Testis (tissue), 3 donors: Measurements from ENCODE around the gene MAP1LC3C. TPM values are rescaled to one million over a fixed set of nuclear protein-coding genes. Genes with fewer than 3 reads are reported as not detected.

ENCODE experiments used
- DNase-seq: peaks from one replicate; pipeline ENCODE4 v3.0.0-alpha.2; 2019
- H3K27ac ChIP-seq, 2 donors: fragments of 200-600 bp; sonication (generic); one replicate each; pipeline ENCODE4 v1.5.1; 2019
- H3K27me3 ChIP-seq: fragments of 200-600 bp; sonication (generic); one replicate; pipeline ENCODE4 v1.5.1; 2019
- H3K36me3 ChIP-seq: fragments of 200-600 bp; sonication (generic); one replicate; pipeline ENCODE4 v1.5.1; 2017; ENCODE audit warnings: low read depth; ENCODE audit errors: missing control alignments
- H3K4me1 ChIP-seq: fragments of 200-600 bp; sonication (generic); one replicate; pipeline ENCODE4 v1.5.1; 2019
- H3K4me3 ChIP-seq, 2 donors: fragments of 200-600 bp; sonication (generic); one replicate each; pipeline ENCODE4 v1.5.1; 2017 to 2019
- H3K9me3 ChIP-seq: fragments of 200-600 bp; sonication (generic); one replicate; pipeline ENCODE4 v1.5.1; 2017
- CTCF ChIP-seq, 3 experiments: fragments of 450-650 bp in 2 of 3; fragments of 200-600 bp in 1 of 3; sonication (generic) in 1 of 3; IDR thresholded peaks; one replicate each; pipeline ENCODE4 v1.5.1; 2016 to 2019; ENCODE audit warnings: antibody characterized with exemption in 3 of 3, mild to moderate bottlenecking in 2 of 3, moderate library complexity in 1 of 3
- POLR2A ChIP-seq: fragments of 450-650 bp; IDR thresholded peaks from one replicate; pipeline ENCODE4 v1.6.1; 2017; ENCODE audit warnings: antibody characterized with exemption, mild to moderate bottlenecking, moderate library complexity
- WGBS, 2 donors: methylation state at CpG; one replicate each; pipeline ENCODE4 v1.1.5; 2018; 5-methylcytosine and 5-hydroxymethylcytosine counted together
- intact Hi-C: fragments of 100-400 bp; cut with DNase I; formaldehyde crosslinking; loops from one replicate; pipeline ENCODE4 v1.15.1; 2023; ENCODE audit warnings: low total_unique reads
- polyA plus RNA-seq: library from polyadenylated mRNA; stranded (reverse); fragments of 350-450 nt; fragmentation: Illumina TruSeq; extraction: RNeasy Lipid Tissue Mini Kit (QIAGEN cat#74804); gene quantifications from one replicate; pipeline ENCODE4 v1.2.3, GENCODE V29; 2014; ENCODE audit warnings: low read depth, low replicate concordance; ENCODE audit not compliant: insufficient read depth
- total RNA-seq, 2 donors: library from RNA; depleted of rRNA; stranded (reverse); fragments of >200 nt; gene quantifications; one replicate each; pipeline ENCODE4 v1.2.3, GENCODE V29; 2016

MAP1LC3C gene
- total and polyA plus RNA-seq, 3 donors from 2014 or later, result 0.50 to 0.65 (median 0.63) TPM

GRCh38 chr1:242004751-242005495, 6.0 kb upstream of the MAP1LC3C start:
- H3K36me3 ChIP-seq, result no peaks in the 10 kb centered on the region
- 90 to 96% methylated on average over 5 of the region's 5 CpGs for WGBS, 2 donors
- no peak for DNase-seq
- H3K27ac ChIP-seq, result no peak overlapping the region
- H3K9me3 ChIP-seq, result no peaks in the 10 kb centered on the region
- intact Hi-C loops, result no loop called here
- no peak for TF ChIP-seq POLR2A
- TF ChIP-seq CTCF (IDR thresholded peaks at IDR 0.05), result no peak
- H3K4me1 ChIP-seq, result no peaks in the 10 kb centered on the region
- H3K4me3 ChIP-seq, result no peak overlapping the region
- H3K27me3 ChIP-seq, result no peaks in the 10 kb centered on the region

DNA sequence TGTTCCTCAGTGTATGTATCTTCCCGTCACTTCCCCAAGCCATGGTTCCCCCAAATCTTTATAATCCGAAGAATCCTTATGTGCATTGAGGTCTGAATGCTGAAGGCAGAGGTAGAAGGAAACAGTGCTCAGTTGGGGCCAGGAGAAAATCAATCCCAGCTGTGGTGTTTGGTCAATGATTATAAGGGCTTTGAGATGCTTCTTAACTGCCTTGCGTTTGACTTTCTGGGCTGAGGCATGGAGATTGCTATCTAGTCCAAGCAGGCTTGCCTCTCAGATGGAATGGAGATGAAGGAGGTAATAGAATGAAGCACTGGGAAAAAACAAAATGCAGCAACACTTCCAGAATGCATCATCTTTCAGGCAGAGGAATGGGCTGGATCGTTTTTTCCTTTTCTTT, 3.6 kb upstream of the MAP1LC3C start:
- Histone ChIP-seq H3K4me1 (peaks cover 4% of the 10 kb centered on the region), H3K27ac (no peak overlapping the region), H3K4me3 (no peak overlapping the region), H3K9me3 (no peaks in the 10 kb centered on the region), H3K27me3 (no peaks in the 10 kb centered on the region), H3K36me3 (no peaks in the 10 kb centered on the region)
- intact Hi-C loops, result no loop called here
- WGBS, 2 donors, result 87 to 89% methylated on average over 4 of the region's 4 CpGs
- TF ChIP-seq POLR2A (no peak), CTCF (IDR thresholded peaks at IDR 0.05) (no peak)
- no peak for DNase-seq

DNA sequence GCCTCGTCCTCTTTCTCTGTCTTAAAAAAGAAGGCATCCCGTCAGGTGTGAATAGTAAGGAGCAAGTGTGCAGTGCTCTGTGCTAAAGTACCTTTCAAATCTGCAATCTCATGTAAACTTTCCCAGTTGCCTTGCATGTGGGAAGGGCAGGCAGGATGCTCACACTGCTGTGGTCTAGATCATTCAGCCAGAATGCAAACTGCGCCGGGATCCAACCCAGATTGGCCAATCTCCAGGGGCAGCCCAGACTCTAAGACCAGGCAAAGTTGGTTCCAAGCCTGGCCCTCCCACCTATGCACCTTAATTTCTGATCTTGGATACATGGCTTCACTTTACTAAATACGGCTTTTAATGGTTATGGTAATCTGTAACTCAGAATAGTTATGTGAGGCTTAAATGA, 3.2 kb upstream of the MAP1LC3C start:
- Histone ChIP-seq H3K27me3 (no peaks in the 10 kb centered on the region), H3K4me3 (no peak overlapping the region), H3K4me1 (peaks cover 4% of the 10 kb centered on the region), H3K9me3 (no peaks in the 10 kb centered on the region), H3K36me3 (no peaks in the 10 kb centered on the region), H3K27ac (no peak overlapping the region)
- TF ChIP-seq CTCF (IDR thresholded peaks at IDR 0.05), result no peak
- no peak for TF ChIP-seq POLR2A
- WGBS, 2 donors, result 83 to 90% methylated on average over 5 of the region's 5 CpGs
- DNase-seq, result no peak
- intact Hi-C loops, result no loop called here

DNA sequence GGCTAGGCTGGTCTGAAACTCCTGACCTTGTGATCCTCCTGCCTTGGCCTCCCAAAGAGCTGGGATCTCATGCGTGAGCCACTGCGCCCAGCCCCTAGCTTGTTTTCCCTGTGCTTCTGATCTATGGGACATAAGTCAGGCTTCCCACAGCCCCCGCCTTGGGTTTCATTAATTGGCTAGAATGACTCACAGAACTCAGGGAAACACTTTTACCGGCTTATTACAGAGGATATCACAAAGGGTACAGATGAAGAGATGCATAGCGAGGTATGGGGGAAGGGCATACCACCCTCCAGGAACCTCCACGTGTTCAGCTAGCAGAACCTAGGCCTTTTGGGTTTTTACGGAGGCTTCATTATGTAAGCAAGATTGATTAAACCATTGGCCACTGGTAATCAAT, 1.5 kb upstream of the MAP1LC3C start:
- intact Hi-C loops, result no loop called here
- no peak overlapping the region for H3K4me3 ChIP-seq
- H3K4me1 ChIP-seq, result peaks cover 4% of the 10 kb centered on the region
- DNase-seq, result no peak
- WGBS, 2 donors, result 84 to 94% methylated on average over 7 of the region's 7 CpGs
- H3K9me3 ChIP-seq, result no peaks in the 10 kb centered on the region
- TF ChIP-seq POLR2A (no peak), CTCF (IDR thresholded peaks at IDR 0.05) (no peak)
- no peak overlapping the region for H3K27ac ChIP-seq
- H3K36me3 ChIP-seq, result no peaks in the 10 kb centered on the region
- H3K27me3 ChIP-seq, result no peaks in the 10 kb centered on the region

- intact Hi-C loops, result no loop called here
- Histone ChIP-seq H3K27ac (no peak overlapping the region), H3K4me3 (peak overlapping the region in 1 of 2 donors; percentile 46), H3K27me3 (no peaks in the 10 kb centered on the region), H3K9me3 (no peaks in the 10 kb centered on the region), H3K36me3 (no peaks in the 10 kb centered on the region), H3K4me1 (peaks cover 4% of the 10 kb centered on the region)
- 4 to 7% methylated on average over 20 of the region's 20 CpGs for WGBS, 2 donors
- DNase-seq, result peak; percentile 75
- TF ChIP-seq POLR2A, result no peak
- peak; percentile 31 to 65 (median 60) for TF ChIP-seq CTCF (IDR thresholded peaks at IDR 0.05)
These were observed 431 bp downstream of the MAP1LC3C start for GRCh38 chr1:241998412-241998921.
